ENCODE results near the gene PRMT3.
"Not testable (repeated sequence)": the region's sequence is repeated elsewhere in the genome, so short reads cannot be mapped to it uniquely, and the experiment has no call there.

The PRMT3 gene

GRCh38 chr11:20365465-20365864 is 22.1 kb upstream of the PRMT3 start:
- H3K9me3 Mint-ChIP-seq; H3K27ac Mint-ChIP-seq; H3K27me3 Mint-ChIP-seq; DNase-seq; ATAC-seq (replicated peaks): not testable (repeated sequence)
- Mint-ChIP-seq H3K36me3 (peaks cover 32 to 35% of the 10 kb centered on the region in 2 donors), H3K4me1 (peaks cover 25 to 54% of the 10 kb centered on the region in 2 donors), H3K4me3 (peak overlapping the region; percentile 10 to 89)

- DNase-seq (no peak), ATAC-seq (replicated peaks) (no peak)
- no peaks in the 10 kb centered on the region for H3K27me3 Mint-ChIP-seq
- no peak overlapping the region for H3K4me3 Mint-ChIP-seq
- peaks cover 20 to 48% of the 10 kb centered on the region in 2 donors for H3K4me1 Mint-ChIP-seq
- H3K27ac Mint-ChIP-seq: no peak overlapping the region
- H3K36me3 Mint-ChIP-seq: peaks cover 37 to 48% of the 10 kb centered on the region in 2 donors
- H3K9me3 Mint-ChIP-seq: no peaks in the 10 kb centered on the region
Observed at GRCh38 chr11:20367313-20367948, 20.1 kb upstream of the PRMT3 start.

DNA sequence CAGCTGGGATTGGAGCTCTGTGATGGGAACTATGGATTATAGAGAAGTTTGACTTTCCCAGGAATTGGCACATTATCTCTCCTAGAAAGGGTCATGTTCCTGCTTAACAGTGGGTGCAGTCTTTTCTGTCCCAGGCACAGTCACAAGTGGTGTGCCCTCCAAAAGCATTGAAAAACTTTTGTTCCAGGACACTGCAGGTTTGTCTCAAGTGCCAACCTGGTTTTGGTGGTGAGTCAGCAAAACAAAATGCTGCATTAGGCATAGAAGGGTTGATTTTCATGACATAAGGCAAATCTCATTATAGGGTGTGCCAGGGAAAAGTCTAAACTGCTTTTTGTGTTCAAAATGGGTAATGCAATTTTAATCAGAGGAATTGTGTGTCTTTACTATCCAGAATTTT is 19.1 kb upstream of the PRMT3 start:
- Mint-ChIP-seq H3K27ac (no peak overlapping the region), H3K4me3 (no peak overlapping the region), H3K9me3 (no peaks in the 10 kb centered on the region), H3K36me3 (peaks cover 41 to 54% of the 10 kb centered on the region in 2 donors), H3K27me3 (no peaks in the 10 kb centered on the region), H3K4me1 (peaks cover 14 to 40% of the 10 kb centered on the region in 2 donors)
- ATAC-seq (replicated peaks) (no peak), DNase-seq (no peak)

- ATAC-seq (replicated peaks) (no peak), DNase-seq (no peak)
- no peaks in the 10 kb centered on the region for H3K27me3 Mint-ChIP-seq
- no peak overlapping the region for H3K4me3 Mint-ChIP-seq
- H3K36me3 Mint-ChIP-seq: peaks cover 51 to 64% of the 10 kb centered on the region in 2 donors
- H3K27ac Mint-ChIP-seq: no peak overlapping the region
- no peaks in the 10 kb centered on the region for H3K9me3 Mint-ChIP-seq
- peaks cover 19 to 43% of the 10 kb centered on the region in 2 donors for H3K4me1 Mint-ChIP-seq
Observed at GRCh38 chr11:20369826-20370225, 17.7 kb upstream of the PRMT3 start.

GRCh38 chr11:20372081-20372626 is 15.4 kb upstream of the PRMT3 start:
- H3K27me3 Mint-ChIP-seq: no peaks in the 10 kb centered on the region
- H3K4me1 Mint-ChIP-seq: peaks cover 13 to 25% of the 10 kb centered on the region in 2 donors
- H3K27ac Mint-ChIP-seq: no peak overlapping the region
- H3K9me3 Mint-ChIP-seq: no peaks in the 10 kb centered on the region
- no peak overlapping the region for H3K4me3 Mint-ChIP-seq
- H3K36me3 Mint-ChIP-seq: peaks cover 48 to 63% of the 10 kb centered on the region in 2 donors
- ATAC-seq (replicated peaks) (no peak), DNase-seq (no peak)

DNA sequence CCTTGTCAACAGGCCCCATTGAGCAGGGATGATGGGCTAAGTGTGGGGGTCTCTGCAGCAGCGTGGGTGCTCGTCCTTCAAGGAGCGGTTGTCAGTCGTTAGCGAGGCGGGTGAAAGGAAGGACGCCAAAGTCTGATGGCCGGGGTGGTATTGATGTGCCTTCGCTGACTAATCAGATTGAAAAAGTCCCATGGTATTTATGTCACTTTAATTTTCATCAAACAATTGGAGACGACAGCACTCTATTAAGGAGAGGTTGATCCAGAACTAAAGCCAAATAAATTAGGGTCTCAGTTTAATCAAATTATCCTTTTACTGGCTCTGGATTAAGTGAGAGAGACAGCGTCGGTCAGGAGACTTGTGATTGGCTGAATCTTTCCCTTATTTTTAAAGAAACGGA is 14.4 kb upstream of the PRMT3 start:
- peaks cover 42 to 58% of the 10 kb centered on the region in 2 donors for H3K36me3 Mint-ChIP-seq
- no peaks in the 10 kb centered on the region for H3K9me3 Mint-ChIP-seq
- ATAC-seq (replicated peaks): no peak
- no peaks in the 10 kb centered on the region for H3K27me3 Mint-ChIP-seq
- DNase-seq: no peak
- H3K27ac Mint-ChIP-seq: no peak overlapping the region
- peaks cover 8 to 19% of the 10 kb centered on the region in 2 donors for H3K4me1 Mint-ChIP-seq
- no peak overlapping the region for H3K4me3 Mint-ChIP-seq

- H3K36me3 Mint-ChIP-seq: peaks cover 41 to 53% of the 10 kb centered on the region in 2 donors
- no peak for ATAC-seq (replicated peaks)
- no peak overlapping the region for H3K4me3 Mint-ChIP-seq
Observed at GRCh38 chr11:20373568-20374209, 13.8 kb upstream of the PRMT3 start.

GRCh38 chr11:20374741-20375300 is 12.7 kb upstream of the PRMT3 start:
- peaks cover 7 to 12% of the 10 kb centered on the region in 2 donors for H3K4me1 Mint-ChIP-seq
- no peaks in the 10 kb centered on the region for H3K27me3 Mint-ChIP-seq
- no peaks in the 10 kb centered on the region for H3K9me3 Mint-ChIP-seq
- peak overlapping the region; percentile 22 for H3K27ac Mint-ChIP-seq
- H3K36me3 Mint-ChIP-seq: peaks cover 41 to 50% of the 10 kb centered on the region in 2 donors
- no peak overlapping the region for H3K4me3 Mint-ChIP-seq
- no peak for ATAC-seq (replicated peaks)
- DNase-seq: no peak

More at GRCh38 chr11:20373568-20374209, 13.8 kb upstream of the PRMT3 start:
- H3K9me3 Mint-ChIP-seq: no peaks in the 10 kb centered on the region
- DNase-seq: no peak
- peaks cover 7 to 15% of the 10 kb centered on the region in 2 donors for H3K4me1 Mint-ChIP-seq
- H3K27me3 Mint-ChIP-seq: no peaks in the 10 kb centered on the region
- H3K27ac Mint-ChIP-seq: no peak overlapping the region

DNA sequence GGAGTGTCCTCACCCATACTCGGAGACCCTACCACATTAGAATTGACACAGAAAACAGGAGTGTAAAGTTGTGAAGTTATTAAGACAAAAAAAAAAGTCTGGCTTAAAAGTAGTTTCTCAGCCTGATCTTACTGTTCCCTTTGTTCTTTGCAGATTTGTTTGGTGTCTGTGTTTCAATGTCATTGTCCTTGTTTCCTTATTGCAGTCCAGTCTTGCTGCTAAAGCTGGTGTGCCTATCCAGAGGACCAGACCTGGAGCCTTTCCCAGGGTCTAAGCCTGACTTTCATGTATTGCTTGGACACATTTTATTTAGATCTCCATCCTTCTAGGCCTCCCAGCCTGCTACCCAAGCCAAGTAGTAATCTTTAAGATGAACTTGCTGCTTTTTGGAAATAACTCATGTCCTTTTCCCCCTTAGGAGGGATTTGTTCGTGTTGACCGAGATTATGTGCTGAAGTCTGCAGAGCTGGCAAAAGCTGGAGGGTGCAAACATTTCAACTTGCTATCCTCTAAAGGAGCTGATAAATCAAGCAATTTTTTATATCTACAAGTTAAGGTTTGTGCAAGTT is 11.3 kb upstream of the PRMT3 start:
- H3K36me3 Mint-ChIP-seq: peaks cover 37 to 47% of the 10 kb centered on the region in 2 donors
- H3K27ac Mint-ChIP-seq: no peak overlapping the region

DNA sequence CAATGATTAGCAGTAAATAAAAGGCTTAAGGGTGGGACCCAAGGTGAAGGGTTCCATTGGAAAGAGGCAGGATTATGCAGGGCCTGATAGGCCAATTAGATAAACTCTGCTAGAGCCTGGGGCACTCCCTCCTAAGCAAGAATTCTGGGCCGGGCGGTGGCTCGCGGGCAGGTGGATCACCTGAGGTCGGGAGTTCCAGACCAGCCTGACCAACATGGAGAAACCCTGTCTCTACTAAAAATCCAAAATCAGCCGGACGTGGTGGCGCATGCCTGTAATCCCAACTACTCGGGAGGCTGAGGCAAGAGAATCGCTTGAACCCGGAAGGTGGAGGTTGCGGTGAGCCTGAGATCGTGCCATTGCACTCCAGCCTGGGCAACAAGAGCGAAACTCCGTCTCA is 1.5 kb upstream of the PRMT3 start:
- peaks cover 9 to 15% of the 10 kb centered on the region in 2 donors for H3K4me1 Mint-ChIP-seq
- H3K27me3 Mint-ChIP-seq; H3K9me3 Mint-ChIP-seq; ATAC-seq (replicated peaks); DNase-seq: not testable (repeated sequence)
- peak overlapping the region; percentile 57 for H3K27ac Mint-ChIP-seq
- peak overlapping the region; percentile 98 to 100 for H3K4me3 Mint-ChIP-seq
- H3K36me3 Mint-ChIP-seq: peaks cover 20 to 30% of the 10 kb centered on the region in 2 donors

More for the DNA sequence above, 11.3 kb upstream of the PRMT3 start:
- H3K4me1 Mint-ChIP-seq: peaks cover 7 to 12% of the 10 kb centered on the region in 2 donors
- DNase-seq (no peak), ATAC-seq (replicated peaks) (no peak)
- no peak overlapping the region for H3K4me3 Mint-ChIP-seq
- H3K9me3 Mint-ChIP-seq: no peaks in the 10 kb centered on the region
- no peaks in the 10 kb centered on the region for H3K27me3 Mint-ChIP-seq

DNA sequence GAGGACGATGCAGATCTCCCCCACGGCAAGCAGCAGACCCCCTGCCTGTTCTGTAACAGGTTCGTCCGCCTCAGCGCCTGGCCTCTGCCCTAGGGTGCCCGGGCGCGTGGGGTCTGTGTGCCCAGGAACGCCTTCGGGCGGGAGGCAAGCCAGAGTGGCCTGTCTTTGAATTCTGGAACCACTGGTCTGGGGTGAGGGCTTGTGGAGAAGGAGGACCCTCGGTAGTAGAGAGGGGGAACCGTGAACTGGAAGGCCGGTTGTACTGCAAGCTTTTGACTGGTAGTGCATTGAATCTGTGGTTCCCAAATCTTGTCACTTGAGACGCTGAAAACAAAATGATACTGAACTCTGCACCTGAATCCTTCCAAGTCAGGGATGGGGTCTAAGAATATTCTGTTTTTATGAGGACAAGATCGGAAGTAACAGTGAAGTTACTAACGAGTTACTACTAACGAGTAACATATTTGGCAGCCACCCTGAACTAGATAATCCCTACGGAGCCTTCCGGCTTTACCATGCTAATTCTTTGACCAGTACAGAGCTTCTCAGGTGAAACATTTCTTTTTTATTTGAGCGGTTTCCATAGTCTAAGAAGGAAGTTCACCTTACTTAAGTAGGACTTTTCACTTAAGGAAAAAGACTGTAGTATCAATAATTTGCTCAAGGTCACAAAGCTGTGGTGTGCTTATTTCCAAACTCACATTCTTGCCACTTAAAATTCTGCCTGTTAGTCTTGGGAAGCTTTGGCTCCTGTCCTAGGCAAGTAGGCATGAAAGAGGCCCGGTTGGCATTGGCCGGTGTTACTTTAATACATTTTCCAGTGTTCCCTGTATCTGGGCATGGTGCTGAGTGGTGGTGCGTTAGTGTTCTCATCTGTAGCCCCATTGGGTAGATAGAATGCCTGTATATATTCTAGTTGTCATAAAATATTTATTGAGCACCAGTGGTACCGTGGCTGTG is 860 bp downstream of the PRMT3 start:
- no peaks in the 10 kb centered on the region for H3K9me3 Mint-ChIP-seq
- H3K4me3 Mint-ChIP-seq: peak overlapping the region; percentile 98 to 100
- peak; percentile 18 to 22 for ATAC-seq (replicated peaks)
- DNase-seq: no peak
- H3K27ac Mint-ChIP-seq: peak overlapping the region; percentile 99
- peaks cover 9 to 15% of the 10 kb centered on the region in 2 donors for H3K4me1 Mint-ChIP-seq
- H3K36me3 Mint-ChIP-seq: peaks cover 12 to 31% of the 10 kb centered on the region in 2 donors
- H3K27me3 Mint-ChIP-seq: no peaks in the 10 kb centered on the region

DNA sequence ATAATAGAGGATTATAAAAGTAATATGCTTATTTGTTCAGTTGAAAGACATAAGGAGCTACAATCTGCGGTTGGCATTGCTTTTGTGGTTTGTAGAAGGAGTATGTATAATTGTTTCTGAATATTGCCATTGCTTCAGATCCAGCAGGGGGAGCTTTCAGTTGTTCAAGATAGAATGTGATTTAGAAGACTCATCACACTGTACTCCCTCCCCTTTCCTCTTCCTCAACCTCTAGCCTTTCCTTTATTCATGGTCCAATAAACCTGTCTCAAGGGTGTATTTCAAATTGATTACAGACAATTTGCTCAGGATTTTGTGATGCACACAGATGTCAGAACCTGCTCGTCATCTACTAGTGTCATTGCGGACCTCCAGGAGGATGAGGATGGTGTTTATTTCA is 9.8 kb downstream of the PRMT3 start:
- Mint-ChIP-seq H3K4me1 (peaks cover 4 to 9% of the 10 kb centered on the region in 2 donors), H3K27me3 (no peaks in the 10 kb centered on the region), H3K27ac (no peak overlapping the region), H3K4me3 (no peak overlapping the region), H3K9me3 (no peaks in the 10 kb centered on the region), H3K36me3 (peaks cover 12 to 37% of the 10 kb centered on the region in 2 donors)
- ATAC-seq (replicated peaks): peak; percentile 73 to 80
- DNase-seq: no peak

GRCh38 chr11:20399498-20399897 is 12.0 kb downstream of the PRMT3 start:
- H3K4me1 Mint-ChIP-seq: peaks cover 4 to 9% of the 10 kb centered on the region in 2 donors
- H3K4me3 Mint-ChIP-seq: no peak overlapping the region
- ATAC-seq (replicated peaks) (no peak), DNase-seq (no peak)
- no peaks in the 10 kb centered on the region for H3K9me3 Mint-ChIP-seq
- H3K36me3 Mint-ChIP-seq: peaks cover 24 to 41% of the 10 kb centered on the region in 2 donors
- no peaks in the 10 kb centered on the region for H3K27me3 Mint-ChIP-seq
- no peak overlapping the region for H3K27ac Mint-ChIP-seq
